ENCODE results near the gene ZNF547. TPM values are rescaled to one million over a fixed set of nuclear protein-coding genes. Genes with fewer than 3 reads are reported as not detected.

ZNF547 gene
- total RNA-seq, 3 donors from 2014 or later (not counting 1 experiment from before 2014, with no cell fraction given) = 0.48 to 1.2 (median 0.92) TPM

DNA sequence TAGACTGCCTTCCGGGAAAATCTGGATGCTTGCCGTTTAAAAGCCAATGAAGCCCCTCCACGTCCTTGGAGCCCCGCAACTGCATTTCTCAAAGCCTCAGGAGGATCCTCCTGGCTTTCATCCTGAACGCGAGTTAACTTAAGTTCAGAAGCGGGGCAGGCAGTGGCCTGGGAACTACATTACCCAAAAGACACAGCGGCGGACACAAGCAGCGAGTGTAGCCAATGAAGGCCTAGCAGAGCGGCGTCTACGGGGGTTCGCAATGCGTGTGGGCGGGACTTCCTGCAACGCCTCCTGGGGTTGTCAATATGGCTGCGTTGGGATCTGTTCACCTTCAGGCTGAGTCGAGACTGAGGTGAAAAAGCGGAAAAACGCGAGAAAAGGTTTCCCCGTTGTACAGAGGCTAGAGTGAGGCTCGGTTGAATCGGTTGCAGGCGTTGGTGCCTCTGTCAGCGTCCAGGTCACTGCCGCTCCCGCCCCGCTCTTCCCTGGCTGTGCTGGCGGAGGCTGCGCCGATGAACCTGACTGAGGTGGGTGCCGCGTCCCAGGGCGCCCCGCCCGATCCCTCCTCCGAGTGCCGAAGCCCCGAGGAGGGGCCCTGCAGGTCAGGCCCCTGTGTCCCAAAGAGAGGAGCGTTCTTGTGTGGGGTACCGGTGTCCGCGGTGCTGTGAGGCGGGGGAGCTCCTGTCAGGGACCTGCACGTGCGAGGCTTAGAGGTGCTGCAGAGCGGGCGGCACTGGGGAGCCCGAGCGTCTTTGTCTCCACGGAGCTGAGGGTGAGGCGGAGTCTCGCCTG, 47.7 kb downstream of the ZNF547 start, which contains the start of gene ZNF17:
Gene ZNF17, plus strand, starts transcription at position 285 of the 795 bp plus-strand sequence. CDS start 2,455 bp downstream, outside the sequence.
- Histone ChIP-seq H3K27ac (ENCODE audit: low read length) (peak within 1 kb of the TSS; percentile 62), H3K4me1 (ENCODE audit: control insufficient read depth, insufficient read depth, low read length) (peaks cover 18% of the 10 kb centered on the region), H3K27me3 (ENCODE audit: control insufficient read depth, insufficient read depth, low read length) (no peaks in the 10 kb centered on the region), H3K36me3 (ENCODE audit: control insufficient read depth, insufficient read depth, low read length) (peaks cover 15% of the 10 kb centered on the region), H3K4me3 (ENCODE audit: low read length) (peak within 1 kb of the TSS; percentile 86), H3K9me3 (ENCODE audit: control insufficient read depth, insufficient read depth, low read length) (no peaks in the 10 kb centered on the region)
- TF ChIP-seq, protein P1, sequence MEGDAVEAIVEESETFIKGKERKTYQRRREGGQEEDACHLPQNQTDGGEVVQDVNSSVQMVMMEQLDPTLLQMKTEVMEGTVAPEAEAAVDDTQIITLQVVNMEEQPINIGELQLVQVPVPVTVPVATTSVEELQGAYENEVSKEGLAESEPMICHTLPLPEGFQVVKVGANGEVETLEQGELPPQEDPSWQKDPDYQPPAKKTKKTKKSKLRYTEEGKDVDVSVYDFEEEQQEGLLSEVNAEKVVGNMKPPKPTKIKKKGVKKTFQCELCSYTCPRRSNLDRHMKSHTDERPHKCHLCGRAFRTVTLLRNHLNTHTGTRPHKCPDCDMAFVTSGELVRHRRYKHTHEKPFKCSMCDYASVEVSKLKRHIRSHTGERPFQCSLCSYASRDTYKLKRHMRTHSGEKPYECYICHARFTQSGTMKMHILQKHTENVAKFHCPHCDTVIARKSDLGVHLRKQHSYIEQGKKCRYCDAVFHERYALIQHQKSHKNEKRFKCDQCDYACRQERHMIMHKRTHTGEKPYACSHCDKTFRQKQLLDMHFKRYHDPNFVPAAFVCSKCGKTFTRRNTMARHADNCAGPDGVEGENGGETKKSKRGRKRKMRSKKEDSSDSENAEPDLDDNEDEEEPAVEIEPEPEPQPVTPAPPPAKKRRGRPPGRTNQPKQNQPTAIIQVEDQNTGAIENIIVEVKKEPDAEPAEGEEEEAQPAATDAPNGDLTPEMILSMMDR (IDR thresholded peaks at IDR 0.05) = no peak
- peaks cover 29 to 37% of the 10 kb centered on the region in 2 donors for H3K4me1 Mint-ChIP-seq
- H3K36me3 Mint-ChIP-seq = peaks cover 13% of the 10 kb centered on the region
- H3K9me3 Mint-ChIP-seq = peaks cover 0 to 3% of the 10 kb centered on the region in 2 donors
- ATAC-seq (peak; percentile 99 to 100 (median 100)), DNase-seq (peak; percentile 84 to 96)
- H3K4me3 Mint-ChIP-seq = peak within 1 kb of the TSS; percentile 94
- H3K27me3 Mint-ChIP-seq (ENCODE audit: low read depth in 2 of 2) = no peaks in the 10 kb centered on the region
- intact Hi-C loops (cut with micrococcal nuclease) = loop anchor here (1.0 to 5.0 kb wide), 7 partner anchors 22 to 744 kb away; partner anchors contain the start of genes TRAPPC2B, ZNF304, ZNF460 and ZNF547
- peak within 1 kb of the TSS; percentile 84 for H3K27ac Mint-ChIP-seq
- under 1% methylated on average over 55 of the region's 55 CpGs for WGBS (ENCODE audit: insufficient coverage)

DNA sequence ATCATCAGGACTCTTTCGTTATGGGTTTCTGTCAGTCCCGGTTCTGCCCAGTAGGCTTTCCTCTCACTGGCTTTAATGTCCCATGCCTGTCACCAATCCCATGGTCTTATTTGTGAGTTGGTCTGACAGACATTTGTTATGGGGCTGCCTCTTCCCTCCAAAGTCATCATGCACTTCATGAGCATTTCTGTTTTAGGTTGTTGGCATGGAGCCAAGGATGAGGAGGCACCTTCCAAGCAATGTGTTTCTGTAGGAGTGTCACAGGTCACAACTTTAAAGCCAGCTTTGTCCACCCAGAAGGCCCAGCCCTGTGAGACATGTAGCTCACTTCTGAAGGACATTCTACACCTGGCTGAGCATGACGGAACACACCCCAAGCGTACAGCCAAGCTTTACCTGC, 56.1 kb downstream of the ZNF547 start:
- Mint-ChIP-seq H3K27me3 (ENCODE audit: low read depth in 2 of 2) (no peaks in the 10 kb centered on the region), H3K36me3 (peaks cover 66% of the 10 kb centered on the region), H3K9me3 (peaks cover 3 to 9% of the 10 kb centered on the region in 2 donors), H3K4me1 (peaks cover 0 to 13% of the 10 kb centered on the region in 2 donors), H3K27ac (no peak overlapping the region), H3K4me3 (no peak overlapping the region)
- Histone ChIP-seq H3K9me3 (ENCODE audit: control insufficient read depth, insufficient read depth, low read length) (peaks cover 33% of the 10 kb centered on the region), H3K27ac (ENCODE audit: low read length) (no peak overlapping the region), H3K27me3 (ENCODE audit: control insufficient read depth, insufficient read depth, low read length) (no peaks in the 10 kb centered on the region), H3K4me1 (ENCODE audit: control insufficient read depth, insufficient read depth, low read length) (no peaks in the 10 kb centered on the region), H3K36me3 (ENCODE audit: control insufficient read depth, insufficient read depth, low read length) (peaks cover 42% of the 10 kb centered on the region), H3K4me3 (ENCODE audit: low read length) (no peak overlapping the region)
- intact Hi-C loops (cut with micrococcal nuclease) = no loop called here
- ATAC-seq = no peak
- DNase-seq = no peak
- TF ChIP-seq, protein P1 (IDR thresholded peaks at IDR 0.05) = no peak
- 100% methylated on average over 4 of the region's 4 CpGs for WGBS (ENCODE audit: insufficient coverage)

DNA sequence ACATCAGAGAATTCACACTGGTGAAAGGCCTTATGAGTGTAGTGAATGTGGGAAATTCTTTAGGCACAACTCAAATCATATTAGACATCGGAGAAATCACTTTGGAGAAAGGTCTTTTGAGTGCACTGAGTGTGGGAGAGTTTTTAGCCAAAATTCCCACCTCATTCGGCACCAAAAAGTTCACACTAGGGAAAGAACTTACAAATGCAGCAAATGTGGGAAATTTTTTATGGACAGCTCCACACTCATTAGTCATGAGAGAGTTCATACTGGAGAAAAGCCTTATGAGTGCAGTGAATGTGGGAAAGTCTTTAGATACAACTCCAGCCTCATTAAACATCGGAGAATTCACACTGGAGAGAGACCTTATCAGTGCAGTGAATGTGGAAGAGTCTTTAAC, 57.7 kb downstream of the ZNF547 start:
- Mint-ChIP-seq H3K27me3 (ENCODE audit: low read depth in 2 of 2) (no peaks in the 10 kb centered on the region), H3K36me3 (peaks cover 53% of the 10 kb centered on the region), H3K27ac (no peak overlapping the region), H3K4me3 (no peak overlapping the region), H3K9me3 (peaks cover 3 to 6% of the 10 kb centered on the region in 2 donors), H3K4me1 (peaks cover 0 to 4% of the 10 kb centered on the region in 2 donors)
- no peak overlapping the region for H3K4me3 ChIP-seq (ENCODE audit: low read length)
- TF ChIP-seq, protein P1 (IDR thresholded peaks at IDR 0.05) = no peak
- peaks cover 33% of the 10 kb centered on the region for H3K36me3 ChIP-seq (ENCODE audit: control insufficient read depth, insufficient read depth, low read length)
- no peak for DNase-seq
- intact Hi-C loops (cut with micrococcal nuclease) = no loop called here
- no peaks in the 10 kb centered on the region for H3K27me3 ChIP-seq (ENCODE audit: control insufficient read depth, insufficient read depth, low read length)
- H3K9me3 ChIP-seq (ENCODE audit: control insufficient read depth, insufficient read depth, low read length) = peaks cover 41% of the 10 kb centered on the region
- H3K4me1 ChIP-seq (ENCODE audit: control insufficient read depth, insufficient read depth, low read length) = no peaks in the 10 kb centered on the region
- no peak for ATAC-seq
- 100% methylated on average over 1 of the region's 3 CpGs for WGBS (ENCODE audit: insufficient coverage)
- no peak overlapping the region for H3K27ac ChIP-seq (ENCODE audit: low read length)

Other genes with a start within 250 kb of the ZNF547 start
- gene USP29, start 243.6 kb upstream of the ZNF547 start, total RNA-seq = not detected
- gene ZIM3, start 218.3 kb upstream of the ZNF547 start, total RNA-seq = not detected
- not detected for gene DUXA, start 196.1 kb upstream of the ZNF547 start, total RNA-seq
- 10 to 100 TPM; 50.4 to 62.1 (median 54.2) TPM for gene ZNF264, start 172.1 kb upstream of the ZNF547 start, total RNA-seq
- 1 to 10 TPM; 2.3 to 3.5 (median 2.8) TPM for gene AURKC, start 132.5 kb upstream of the ZNF547 start, total RNA-seq
- gene ZNF805, start 122.9 kb upstream of the ZNF547 start, total RNA-seq = 10 to 100 TPM; 25.9 to 32.7 (median 31.0) TPM
- 10 to 100 TPM; 67.8 to 74.1 (median 69.7) TPM for gene ZNF460, start 83.1 kb upstream of the ZNF547 start, total RNA-seq
- gene ZNF543, start 43.1 kb upstream of the ZNF547 start, total RNA-seq = 1 to 10 TPM; 4.7 to 7.2 (median 5.9) TPM
- 10 to 100 TPM in 1 of 3 donors, 1 to 10 TPM in 2; 6.6 to 10.7 (median 9.2) TPM for gene ZNF304, start 12.3 kb upstream of the ZNF547 start, total RNA-seq
- gene TRAPPC2B, start within 50 bp of the ZNF547 start, total RNA-seq = 10 to 100 TPM in 2 of 3 donors, 1 to 10 TPM in 1; 7.4 to 15.6 (median 13.7) TPM
- 100 to 1,000 TPM in 1 of 3 donors, 10 to 100 TPM in 2; 75.5 to 104 (median 96.9) TPM for gene ZNF548, start 26.3 kb downstream of the ZNF547 start, total RNA-seq
- gene ZNF17, start 47.6 kb downstream of the ZNF547 start, total RNA-seq = 10 to 100 TPM; 13.0 to 15.0 (median 13.3) TPM
- 1 to 10 TPM; 7.0 to 9.8 (median 7.8) TPM for gene ZNF749, start 71.8 kb downstream of the ZNF547 start, total RNA-seq
- gene VN1R1, start 93.6 kb downstream of the ZNF547 start, total RNA-seq = under 1 TPM in 1 of 3 donors, not detected in 2; 0.40 TPM
- 1 to 10 TPM; 1.3 to 3.5 (median 1.4) TPM for gene ZNF772, start 114.0 kb downstream of the ZNF547 start, total RNA-seq
- 10 to 100 TPM in 1 of 3 donors, 1 to 10 TPM in 2; 5.9 to 11.3 (median 8.5) TPM for gene ZNF419, start 124.2 kb downstream of the ZNF547 start, total RNA-seq
- gene ZNF773, start 136.4 kb downstream of the ZNF547 start, total RNA-seq = 10 to 100 TPM in 2 of 3 donors, 1 to 10 TPM in 1; 4.3 to 10.2 (median 10.2) TPM
- 10 to 100 TPM in 1 of 3 donors, 1 to 10 TPM in 2; 7.1 to 12.1 (median 8.6) TPM for gene ZNF549, start 163.8 kb downstream of the ZNF547 start, total RNA-seq
- gene ZNF550, start 196.3 kb downstream of the ZNF547 start, total RNA-seq = 10 to 100 TPM; 11.2 to 12.5 (median 12.1) TPM
- gene ZNF416, start 215.4 kb downstream of the ZNF547 start, total RNA-seq = 1 to 10 TPM; 1.7 to 5.3 (median 3.3) TPM
- 1 to 10 TPM; 2.7 to 8.2 (median 6.5) TPM for gene ZIK1, start 220.6 kb downstream of the ZNF547 start, total RNA-seq
- gene ZNF530, start 236.3 kb downstream of the ZNF547 start, total RNA-seq = 1 to 10 TPM; 5.1 to 8.0 (median 5.6) TPM